GM18502 (cell line): Measurements from ENCODE around the gene OTC.

Source experiments
- ATAC-seq: cut with Tn5 transposase; IDR thresholded peaks from one replicate; pipeline ENCODE4 v1.9.1; 2021; ENCODE audit warnings: mild to moderate bottlenecking; ENCODE audit not compliant: unreplicated experiment, poor library complexity

OTC gene

DNA sequence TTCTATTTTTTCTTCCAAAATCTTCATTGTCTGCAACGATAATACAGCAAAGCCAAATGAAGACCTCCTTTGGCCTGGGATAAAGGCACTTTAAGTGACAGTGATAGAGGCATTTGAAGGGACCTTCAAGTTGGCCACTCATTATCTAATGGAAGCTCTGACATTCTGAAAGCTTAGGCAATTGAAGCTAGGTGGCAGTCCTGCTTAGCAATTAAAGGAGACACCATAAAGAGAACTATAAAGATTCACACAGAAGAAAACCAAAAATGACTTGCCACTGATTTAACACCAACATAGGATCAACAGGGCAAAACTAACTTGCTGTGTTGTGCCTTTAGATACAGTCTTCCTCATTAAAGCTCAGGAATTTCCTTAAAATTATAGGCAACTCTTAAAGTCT, 105.7 kb downstream of the OTC start:
- no peak for ATAC-seq

DNA sequence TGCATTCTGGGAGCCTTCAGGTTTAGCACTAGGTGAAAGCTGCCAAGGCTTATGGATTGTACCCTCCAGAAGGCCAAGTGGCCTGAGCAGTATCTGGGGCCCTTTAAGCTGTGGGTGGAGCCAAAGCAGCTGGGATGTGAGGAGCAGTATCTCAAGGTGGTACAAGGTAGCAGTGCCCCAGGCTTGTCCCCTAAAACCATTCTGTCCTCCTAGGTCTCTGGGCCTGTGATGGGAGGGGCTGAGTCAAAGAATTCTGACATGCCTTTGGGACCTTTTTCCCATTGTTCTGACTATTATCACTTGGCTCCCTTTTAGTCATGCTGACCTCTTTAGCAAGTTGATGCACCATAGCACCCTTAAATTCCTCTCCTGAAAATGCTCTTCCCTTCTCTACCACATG, 109.9 kb downstream of the OTC start:
- no peak for ATAC-seq

- ATAC-seq: no peak
Measured at GRCh38 chrX:38465686-38466085, 113.3 kb downstream of the OTC start.

GRCh38 chrX:38468563-38469157, 116.3 kb downstream of the OTC start:
- no peak for ATAC-seq
